ENCODE results near the gene SUFU.

DNA sequence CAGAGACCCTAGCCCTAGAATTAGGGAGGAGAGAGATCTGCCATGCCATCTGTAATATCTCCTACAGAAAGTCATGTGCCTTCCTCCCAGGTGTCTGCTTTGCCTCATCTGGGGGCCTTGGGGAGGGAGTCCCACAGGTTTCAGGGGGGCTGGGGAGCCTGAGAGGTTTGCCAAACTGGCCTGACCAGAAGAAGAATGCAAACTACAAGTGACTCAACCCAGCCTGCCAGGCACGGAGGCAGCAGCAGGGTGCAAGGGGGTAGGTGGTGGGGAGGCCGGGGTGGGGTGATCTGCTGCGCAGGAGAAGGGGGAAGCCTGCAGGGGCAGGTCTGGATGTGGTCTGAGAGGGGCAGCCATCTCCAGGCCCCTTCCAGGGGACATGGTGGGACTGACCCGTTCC lies 130.9 kb downstream of the SUFU start:
- TF ChIP-seq CTCF (IDR thresholded peaks at IDR 0.05) (no peak), EP300 (IDR thresholded peaks at IDR 0.05) (no peak), POLR2AphosphoS5 (IDR thresholded peaks at IDR 0.05) (no peak), POLR2A (IDR thresholded peaks at IDR 0.05) (no peak)

All from stomach (tissue), 4 donors.